HEK293T (cell line): ENCODE measurements around the gene TNS2.

Experiments
- CTCF ChIA-PET: fragments of 350-600 bp; formaldehyde crosslinking; extraction: SDS; loops from one replicate; lab custom pipeline; 2021; ENCODE audit warnings: antibody characterized with exemption, inconsistent platforms; lab: Yijun Ruan, JAX
- POLR2A ChIA-PET: fragments of 350-600 bp; formaldehyde crosslinking; extraction: SDS; loops from one replicate; lab custom pipeline; 2020; ENCODE audit warnings: antibody characterized with exemption, inconsistent platforms; lab: Yijun Ruan, JAX
- DNase-seq: peaks from one replicate; pipeline ENCODE4 v3.0.0; 2012; ENCODE audit warnings: mixed read lengths; ENCODE audit errors: extremely low spot score
- ARNT ChIP-seq: fragments of 450-650 bp; IDR thresholded peaks from 2 replicates; pipeline ENCODE4 v1.6.1; 2017; ENCODE audit warnings: mild to moderate bottlenecking
- BHLHE40 ChIP-seq: fragments of 450-650 bp; IDR thresholded peaks from 2 replicates; pipeline ENCODE4 v1.6.1; 2016; ENCODE audit warnings: mild to moderate bottlenecking, moderate library complexity, borderline replicate concordance
- CTBP1 ChIP-seq: fragments of 450-650 bp; IDR thresholded peaks from 2 replicates; pipeline ENCODE4 v1.6.1; 2016; ENCODE audit warnings: borderline replicate concordance
- ELF4 ChIP-seq: fragments of 450-650 bp; IDR thresholded peaks from 2 replicates; pipeline ENCODE4 v1.6.1; 2017; ENCODE audit warnings: antibody characterized with exemption
- FOXA1 ChIP-seq: fragments of 450-650 bp; IDR thresholded peaks from 2 replicates; pipeline ENCODE4 v1.6.1; 2016; ENCODE audit warnings: mild to moderate bottlenecking
- FOXK2 ChIP-seq: fragments of 450-650 bp; IDR thresholded peaks from 2 replicates; pipeline ENCODE4 v1.6.1; 2016; ENCODE audit warnings: mild to moderate bottlenecking
- FOXM1 ChIP-seq: fragments of 450-650 bp; IDR thresholded peaks from 2 replicates; pipeline ENCODE4 v1.6.1; 2017; ENCODE audit warnings: mild to moderate bottlenecking, borderline replicate concordance
- HDGF ChIP-seq: fragments of 450-650 bp; IDR thresholded peaks from 2 replicates; pipeline ENCODE4 v1.6.1; 2017; ENCODE audit warnings: antibody characterized with exemption, borderline replicate concordance
- L3MBTL2 ChIP-seq: fragments of 450-650 bp; conservative IDR thresholded peaks from 2 replicates; pipeline ENCODE4 v1.6.1; 2016; ENCODE audit warnings: mild to moderate bottlenecking
- LEF1 ChIP-seq: fragments of 450-650 bp; IDR thresholded peaks from 2 replicates; pipeline ENCODE4 v1.6.1; 2017; ENCODE audit warnings: mild to moderate bottlenecking, borderline replicate concordance
- NFRKB ChIP-seq: fragments of 450-650 bp; IDR thresholded peaks from 2 replicates; pipeline ENCODE4 v1.6.1; 2016; ENCODE audit warnings: mild to moderate bottlenecking, moderate library complexity
- SP1 ChIP-seq: fragments of 450-650 bp; IDR thresholded peaks from 2 replicates; pipeline ENCODE4 v1.6.1; 2017
- SUZ12 ChIP-seq: fragments of 450-650 bp; IDR thresholded peaks from 2 replicates; pipeline ENCODE4 v1.6.1; 2016; ENCODE audit warnings: mild to moderate bottlenecking
- TARDBP ChIP-seq: fragments of 450-650 bp; IDR thresholded peaks from 2 replicates; pipeline ENCODE4 v1.6.1; 2016
- ZNF384 ChIP-seq: fragments of 450-650 bp; IDR thresholded peaks from 2 replicates; pipeline ENCODE4 v1.6.1; 2016
- TF ChIP-seq, protein P1 (sequence below): fragments of 450-650 bp; IDR thresholded peaks from 2 replicates; pipeline ENCODE4 v1.6.1; 2016

TNS2 gene

DNA sequence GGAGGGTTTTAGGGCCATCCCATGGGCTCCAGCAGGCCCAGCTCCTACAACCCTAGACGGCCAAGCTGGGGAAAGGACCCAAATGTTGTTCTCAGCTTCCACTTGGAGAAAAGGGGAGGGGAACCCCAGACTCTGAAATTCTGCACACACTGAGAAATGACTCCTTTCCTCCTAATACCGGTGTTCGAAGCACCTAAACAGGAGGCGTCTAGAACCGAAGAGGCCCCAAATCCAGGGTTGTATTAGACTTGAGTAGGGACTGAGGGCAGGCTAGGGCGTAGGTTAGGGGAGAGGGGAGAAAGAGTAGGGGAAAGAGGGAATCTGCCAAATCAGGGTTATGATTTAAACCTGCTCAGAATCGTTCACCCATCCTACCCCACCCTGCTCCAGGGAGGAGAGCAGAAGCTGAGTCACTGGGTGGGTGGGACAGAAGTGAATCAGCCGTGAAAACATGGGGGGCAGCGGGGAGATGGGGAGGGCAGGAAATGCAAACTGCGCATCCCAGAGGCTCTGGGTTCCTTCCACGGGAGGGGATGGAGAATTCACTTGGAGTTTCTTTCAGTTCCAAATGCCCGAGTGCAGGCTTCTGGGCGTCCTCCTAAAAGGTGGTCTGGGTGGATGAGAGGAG, 48.6 kb downstream of the TNS2 start:
- no peak for DNase-seq
- TF ChIP-seq SUZ12 (no peak), BHLHE40 (no peak), SP1 (no peak), L3MBTL2 (no peak), FOXM1 (no peak), TARDBP (no peak), NFRKB (no peak)
- ChIA-PET POLR2A (interaction anchor here (1.3 to 3.2 kb wide), 4 partner anchors 18 to 35 kb away, joined by 3 to 23 read pairs (median 7); partner anchors contain the start of gene SPRYD3), CTCF (interaction anchor here (0.8 to 4.2 kb wide), 13 partner anchors 10 to 71 kb away, joined by 3 to 68 read pairs (median 4); partner anchors contain the start of gene SPRYD3)

DNA sequence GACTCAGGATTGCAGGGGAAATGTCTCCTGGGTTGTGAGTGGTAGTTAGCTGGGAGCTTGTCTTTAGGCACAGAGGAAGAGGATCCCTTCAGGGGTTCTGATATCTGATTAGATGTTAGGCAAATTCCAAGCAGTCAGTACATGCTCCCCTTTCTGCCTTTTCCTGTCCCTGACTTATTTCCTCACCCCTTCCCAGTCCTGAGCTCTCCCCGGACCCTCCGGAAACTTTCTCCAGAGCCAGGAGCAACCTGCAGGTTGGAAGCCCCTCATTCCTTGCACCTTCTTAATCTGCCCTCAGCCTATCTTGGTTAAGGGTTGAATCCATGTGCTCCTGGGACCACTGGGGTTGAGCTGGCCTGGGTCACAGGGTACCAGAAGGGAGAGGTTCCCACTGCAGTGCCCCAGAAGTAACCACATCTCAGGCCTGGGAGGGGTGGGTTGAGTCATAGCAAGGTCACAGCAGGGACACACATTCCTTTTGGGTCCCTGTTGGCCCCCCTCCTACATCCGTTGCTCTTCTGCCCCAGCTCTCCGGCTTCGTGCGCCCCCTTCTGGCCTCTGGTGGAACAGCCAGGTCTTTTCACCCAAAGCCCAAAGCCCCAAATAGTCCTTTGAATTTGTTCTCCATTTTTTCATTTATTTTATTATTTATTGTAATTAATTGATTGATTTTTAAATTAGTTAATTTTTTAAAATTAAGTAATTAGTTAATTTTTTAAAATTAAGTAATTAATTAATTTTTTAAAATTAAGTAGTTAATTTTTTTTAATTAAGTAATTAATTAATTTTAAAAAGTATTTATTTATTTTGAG, 49.4 kb downstream of the TNS2 start:
- TF ChIP-seq HDGF = no peak
- TF ChIP-seq LEF1 = no peak
- TF ChIP-seq ARNT = no peak
- TF ChIP-seq FOXM1 = no peak; the same call in 1 of the 2 replicates
- TF ChIP-seq BHLHE40 = no peak
- no peak for TF ChIP-seq ZNF384
- TF ChIP-seq FOXA1 = no peak
- TF ChIP-seq ELF4 = no peak
- TF ChIP-seq L3MBTL2 = no peak
- DNase-seq = peak; percentile 85
- CTCF ChIA-PET = interaction anchor here (0.5 to 4.2 kb wide), 16 partner anchors 10 to 1241 kb away, joined by 3 to 68 read pairs (median 4); partner anchors contain the start of gene SPRYD3
- POLR2A ChIA-PET = interaction anchor here (1.1 to 3.2 kb wide), 5 partner anchors 9 to 35 kb away, joined by 3 to 23 read pairs (median 4); partner anchors contain the start of gene SPRYD3

DNA sequence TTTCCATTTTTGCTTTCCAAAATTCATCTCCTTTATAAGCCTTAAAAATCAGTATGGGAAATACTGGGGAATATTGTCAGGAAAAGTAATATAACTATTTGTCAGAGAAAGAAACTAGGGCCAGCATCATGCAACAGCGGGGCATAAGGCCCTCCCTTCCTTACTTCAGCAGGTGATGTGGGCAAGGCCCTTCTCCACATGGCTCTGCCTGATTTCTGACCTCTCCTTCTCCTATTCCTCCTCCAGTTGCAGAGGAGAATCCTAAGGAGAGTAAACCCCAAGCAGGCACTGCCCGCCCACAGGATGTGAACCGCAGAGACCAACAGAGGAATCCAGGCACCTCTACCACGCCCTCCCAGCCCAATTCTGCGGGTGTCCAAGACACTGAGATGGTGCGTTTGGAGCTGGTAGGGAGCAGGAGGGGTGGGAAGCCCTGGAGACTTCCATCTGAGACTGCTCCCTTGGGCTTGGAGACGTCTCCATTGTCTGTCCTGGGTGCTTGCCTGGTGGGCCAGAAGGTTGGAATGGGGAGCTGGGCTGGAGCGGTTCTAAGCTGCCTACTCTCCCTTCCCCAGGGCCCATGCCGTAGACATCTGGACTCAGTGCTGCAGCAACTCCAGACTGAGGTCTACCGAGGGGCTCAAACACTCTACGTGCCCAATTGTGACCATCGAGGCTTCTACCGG, 50.7 kb downstream of the TNS2 start:
- TF ChIP-seq BHLHE40 = no peak
- no peak for TF ChIP-seq HDGF
- TF ChIP-seq NFRKB = no peak
- TF ChIP-seq L3MBTL2 = no peak
- TF ChIP-seq ELF4 = no peak
- TF ChIP-seq FOXM1 = no peak
- no peak for TF ChIP-seq FOXA1
- no peak for TF ChIP-seq FOXK2
- no peak for TF ChIP-seq SP1
- TF ChIP-seq, protein P1, sequence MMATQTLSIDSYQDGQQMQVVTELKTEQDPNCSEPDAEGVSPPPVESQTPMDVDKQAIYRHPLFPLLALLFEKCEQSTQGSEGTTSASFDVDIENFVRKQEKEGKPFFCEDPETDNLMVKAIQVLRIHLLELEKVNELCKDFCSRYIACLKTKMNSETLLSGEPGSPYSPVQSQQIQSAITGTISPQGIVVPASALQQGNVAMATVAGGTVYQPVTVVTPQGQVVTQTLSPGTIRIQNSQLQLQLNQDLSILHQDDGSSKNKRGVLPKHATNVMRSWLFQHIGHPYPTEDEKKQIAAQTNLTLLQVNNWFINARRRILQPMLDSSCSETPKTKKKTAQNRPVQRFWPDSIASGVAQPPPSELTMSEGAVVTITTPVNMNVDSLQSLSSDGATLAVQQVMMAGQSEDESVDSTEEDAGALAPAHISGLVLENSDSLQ = no peak
- no peak for TF ChIP-seq LEF1
- no peak for TF ChIP-seq TARDBP
- TF ChIP-seq ZNF384 = no peak
- TF ChIP-seq CTBP1 = no peak
- TF ChIP-seq ARNT = no peak
- DNase-seq = peak; percentile 7
- CTCF ChIA-PET = interaction anchor here (0.6 to 4.2 kb wide), 4 partner anchors 35 to 590 kb away, joined by 3 to 68 read pairs (median 8); no protein-coding TSS in a partner anchor
- POLR2A ChIA-PET = interaction anchor here (1.1 kb wide), 1 partner anchor 10 kb away, joined by 3 read pairs; no protein-coding TSS in a partner anchor

GRCh38 chr12:53101266-53101665, 51.4 kb downstream of the TNS2 start:
- CTCF ChIA-PET = interaction anchor here (0.6 to 1.2 kb wide), 2 partner anchors 35 to 591 kb away, joined by 3 to 14 read pairs; no protein-coding TSS in a partner anchor
- TF ChIP-seq, protein P1 = no peak
- TF ChIP-seq ELF4 = no peak
- no peak for TF ChIP-seq ARNT
- TF ChIP-seq BHLHE40 = no peak
- POLR2A ChIA-PET = no interaction called here
- DNase-seq = peak; percentile 2

DNA sequence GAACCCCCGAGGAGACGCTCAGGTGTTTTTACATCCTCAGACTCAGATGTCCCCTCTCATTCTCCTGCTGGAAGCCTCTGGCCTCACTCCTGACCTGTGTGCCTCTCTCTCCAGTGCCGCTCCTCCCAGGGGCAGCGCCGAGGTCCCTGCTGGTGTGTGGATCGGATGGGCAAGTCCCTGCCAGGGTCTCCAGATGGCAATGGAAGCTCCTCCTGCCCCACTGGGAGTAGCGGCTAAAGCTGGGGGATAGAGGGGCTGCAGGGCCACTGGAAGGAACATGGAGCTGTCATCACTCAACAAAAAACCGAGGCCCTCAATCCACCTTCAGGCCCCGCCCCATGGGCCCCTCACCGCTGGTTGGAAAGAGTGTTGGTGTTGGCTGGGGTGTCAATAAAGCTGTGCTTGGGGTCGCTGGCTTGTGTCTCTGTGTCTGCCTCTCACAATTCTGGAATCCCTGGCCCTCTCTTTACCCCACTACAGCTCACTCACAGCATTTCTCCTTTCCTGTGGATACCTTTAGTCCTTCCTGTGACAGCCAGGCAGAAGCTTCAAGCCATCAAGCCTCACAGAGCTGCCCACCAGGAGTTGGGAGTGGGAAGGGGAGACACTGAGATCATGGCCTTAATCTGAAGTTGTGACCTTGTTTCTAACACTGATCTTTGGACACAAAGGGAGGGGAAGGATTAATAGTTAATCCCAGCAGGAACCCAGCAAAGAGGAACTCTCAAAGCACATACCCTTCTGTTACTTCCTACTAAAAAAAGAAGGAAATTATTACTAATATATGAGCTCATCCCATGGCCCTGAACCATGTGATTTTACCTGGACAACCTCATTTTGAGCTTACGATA, 52.3 kb downstream of the TNS2 start:
- DNase-seq = no peak
- TF ChIP-seq HDGF = no peak
- no peak for TF ChIP-seq L3MBTL2
- no peak for TF ChIP-seq ELF4
- no peak for TF ChIP-seq FOXK2
- ChIA-PET CTCF (interaction anchor here (0.6 to 1.8 kb wide), 5 partner anchors 21 to 158 kb away, joined by 3 to 14 read pairs (median 6); no protein-coding TSS in a partner anchor), POLR2A (interaction anchor here (1.0 to 2.2 kb wide), 2 partner anchors 21 to 23 kb away, joined by 3 to 12 read pairs; partner anchors contain the start of gene SPRYD3)
